Activated CD4-positive, alpha-beta T cell treated with anti-CD3 and anti-CD28 coated beads, Interleukin-10, Interleukin-2, amounts not matched to agents 100 ng/mL and 50 ng/mL, durations not matched to agents 16 hours and 8 hours (primary cell): ENCODE measurements around the gene PDZD8.

ENCODE experiments used
- DNase-seq: peaks from one replicate; pipeline ENCODE4 v3.0.0-alpha.2; 2020

Gene PDZD8, protein sequence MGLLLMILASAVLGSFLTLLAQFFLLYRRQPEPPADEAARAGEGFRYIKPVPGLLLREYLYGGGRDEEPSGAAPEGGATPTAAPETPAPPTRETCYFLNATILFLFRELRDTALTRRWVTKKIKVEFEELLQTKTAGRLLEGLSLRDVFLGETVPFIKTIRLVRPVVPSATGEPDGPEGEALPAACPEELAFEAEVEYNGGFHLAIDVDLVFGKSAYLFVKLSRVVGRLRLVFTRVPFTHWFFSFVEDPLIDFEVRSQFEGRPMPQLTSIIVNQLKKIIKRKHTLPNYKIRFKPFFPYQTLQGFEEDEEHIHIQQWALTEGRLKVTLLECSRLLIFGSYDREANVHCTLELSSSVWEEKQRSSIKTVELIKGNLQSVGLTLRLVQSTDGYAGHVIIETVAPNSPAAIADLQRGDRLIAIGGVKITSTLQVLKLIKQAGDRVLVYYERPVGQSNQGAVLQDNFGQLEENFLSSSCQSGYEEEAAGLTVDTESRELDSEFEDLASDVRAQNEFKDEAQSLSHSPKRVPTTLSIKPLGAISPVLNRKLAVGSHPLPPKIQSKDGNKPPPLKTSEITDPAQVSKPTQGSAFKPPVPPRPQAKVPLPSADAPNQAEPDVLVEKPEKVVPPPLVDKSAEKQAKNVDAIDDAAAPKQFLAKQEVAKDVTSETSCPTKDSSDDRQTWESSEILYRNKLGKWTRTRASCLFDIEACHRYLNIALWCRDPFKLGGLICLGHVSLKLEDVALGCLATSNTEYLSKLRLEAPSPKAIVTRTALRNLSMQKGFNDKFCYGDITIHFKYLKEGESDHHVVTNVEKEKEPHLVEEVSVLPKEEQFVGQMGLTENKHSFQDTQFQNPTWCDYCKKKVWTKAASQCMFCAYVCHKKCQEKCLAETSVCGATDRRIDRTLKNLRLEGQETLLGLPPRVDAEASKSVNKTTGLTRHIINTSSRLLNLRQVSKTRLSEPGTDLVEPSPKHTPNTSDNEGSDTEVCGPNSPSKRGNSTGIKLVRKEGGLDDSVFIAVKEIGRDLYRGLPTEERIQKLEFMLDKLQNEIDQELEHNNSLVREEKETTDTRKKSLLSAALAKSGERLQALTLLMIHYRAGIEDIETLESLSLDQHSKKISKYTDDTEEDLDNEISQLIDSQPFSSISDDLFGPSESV

DNA sequence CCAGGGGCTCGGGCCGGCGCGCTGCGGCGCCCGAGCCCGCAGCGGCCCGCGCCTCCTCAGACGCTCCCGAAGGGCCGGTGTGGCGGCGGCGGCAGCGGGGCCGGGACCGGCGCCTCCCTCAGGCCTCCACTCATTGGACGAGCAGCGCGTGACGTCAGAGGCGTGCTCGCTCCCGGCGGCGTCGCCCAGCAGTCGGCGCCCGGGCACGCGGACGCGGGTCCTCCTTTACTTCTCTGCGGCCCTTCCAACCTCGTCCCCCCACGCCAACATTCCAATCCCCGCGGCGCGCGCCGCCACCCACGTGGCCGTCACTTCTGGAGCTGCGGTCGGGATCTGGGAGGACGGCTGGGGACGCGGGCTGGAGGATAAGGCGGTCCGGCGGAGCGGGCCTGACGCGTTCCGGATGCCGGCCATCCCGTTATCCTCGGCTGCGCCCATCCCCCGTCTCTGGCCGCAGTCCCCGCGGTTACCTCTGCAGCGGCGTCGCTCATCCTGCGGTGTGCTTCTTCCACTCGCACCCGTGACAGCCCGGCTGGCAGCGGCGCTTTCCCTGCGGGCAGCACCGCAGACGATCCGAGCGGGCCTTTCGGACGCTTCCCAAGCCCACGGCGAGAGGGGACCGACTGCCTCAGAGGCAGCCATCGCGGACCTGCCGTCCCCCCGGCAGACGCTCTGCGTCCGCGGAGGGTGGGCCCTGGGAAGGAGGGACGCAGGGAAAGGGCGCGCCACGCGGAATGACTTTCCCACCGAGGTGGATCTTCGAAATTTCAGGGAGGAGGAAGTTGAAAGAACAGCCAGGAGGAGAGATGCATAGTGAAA, at the start of gene PDZD8:
PDZD8 (minus strand) TSS at position 81 of the 819 bp plus-strand sequence. CDS start 213 bp downstream, outside the sequence.
- DNase-seq: peak; percentile 93

DNA sequence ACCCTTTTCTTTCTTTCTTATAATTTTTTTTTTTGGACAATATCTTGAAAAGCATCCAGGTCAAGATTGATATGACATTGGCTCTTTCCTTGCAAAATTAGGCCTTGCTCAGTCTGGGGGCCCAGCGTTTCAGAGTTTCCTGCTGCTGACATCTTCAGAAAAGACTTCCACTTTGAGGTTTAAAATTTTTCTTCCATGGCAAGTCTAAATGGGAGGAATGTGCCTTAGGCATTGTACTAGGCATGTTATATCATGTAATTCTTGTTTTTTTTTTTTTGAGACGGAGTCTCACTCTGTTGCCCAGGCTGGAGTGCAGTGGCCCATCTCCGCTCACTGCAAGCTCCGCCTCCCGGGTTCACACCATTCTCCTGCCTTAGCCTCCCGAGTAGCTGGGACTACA, 48.9 kb upstream of the PDZD8 start:
- no peak for DNase-seq

- no peak for DNase-seq
Measured at GRCh38 chr10:117421985-117422384, 46.7 kb upstream of the PDZD8 start.

DNA sequence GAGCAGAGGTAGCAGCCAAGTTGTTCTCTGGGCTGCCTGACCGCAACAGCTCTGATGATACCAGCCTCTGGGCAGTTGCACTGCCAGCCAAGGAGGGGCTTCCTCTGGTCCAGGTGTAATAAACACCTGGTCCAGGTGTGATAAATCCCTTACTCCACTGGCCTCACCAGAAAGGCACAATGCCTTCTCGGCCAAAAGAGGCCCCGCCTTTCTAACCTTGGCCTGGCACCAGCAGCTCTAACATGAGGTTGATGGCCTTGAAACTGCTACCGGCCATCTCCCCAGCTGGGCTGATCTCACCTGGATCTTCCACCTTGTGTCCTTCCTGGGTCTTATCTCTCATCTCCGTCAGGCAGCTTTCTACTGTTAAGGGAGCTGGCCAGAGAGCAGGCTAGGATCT, 45.5 kb upstream of the PDZD8 start:
- DNase-seq: no peak

DNA sequence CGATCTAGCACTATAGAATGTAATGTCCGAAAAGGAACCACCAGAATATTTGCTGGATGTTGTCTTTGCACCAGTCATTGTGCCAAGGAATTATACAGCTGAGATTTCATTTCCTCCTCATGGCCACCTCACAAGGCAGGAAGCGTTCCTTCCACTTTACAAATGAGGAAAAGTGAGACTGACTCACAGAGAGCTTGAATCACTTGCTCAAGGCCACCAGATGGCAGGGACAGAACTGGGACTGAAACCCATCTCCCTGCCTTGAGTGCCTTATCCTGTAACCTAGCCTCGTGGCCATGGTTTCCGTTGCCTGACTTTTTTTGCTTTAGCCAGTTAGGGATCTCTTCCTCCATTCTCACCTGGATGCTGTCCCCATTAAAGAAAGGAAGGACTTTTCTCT, 44.7 kb upstream of the PDZD8 start:
- no peak for DNase-seq

GRCh38 chr10:117419159-117419558, 43.9 kb upstream of the PDZD8 start:
- no peak for DNase-seq

- no peak for DNase-seq
Measured at GRCh38 chr10:117418121-117418520, 42.9 kb upstream of the PDZD8 start.

GRCh38 chr10:117417196-117417595, 42.0 kb upstream of the PDZD8 start:
- DNase-seq: no peak

GRCh38 chr10:117413928-117414618, 38.8 kb upstream of the PDZD8 start:
- no peak for DNase-seq

GRCh38 chr10:117412469-117413010, 37.3 kb upstream of the PDZD8 start:
- DNase-seq: no peak

DNA sequence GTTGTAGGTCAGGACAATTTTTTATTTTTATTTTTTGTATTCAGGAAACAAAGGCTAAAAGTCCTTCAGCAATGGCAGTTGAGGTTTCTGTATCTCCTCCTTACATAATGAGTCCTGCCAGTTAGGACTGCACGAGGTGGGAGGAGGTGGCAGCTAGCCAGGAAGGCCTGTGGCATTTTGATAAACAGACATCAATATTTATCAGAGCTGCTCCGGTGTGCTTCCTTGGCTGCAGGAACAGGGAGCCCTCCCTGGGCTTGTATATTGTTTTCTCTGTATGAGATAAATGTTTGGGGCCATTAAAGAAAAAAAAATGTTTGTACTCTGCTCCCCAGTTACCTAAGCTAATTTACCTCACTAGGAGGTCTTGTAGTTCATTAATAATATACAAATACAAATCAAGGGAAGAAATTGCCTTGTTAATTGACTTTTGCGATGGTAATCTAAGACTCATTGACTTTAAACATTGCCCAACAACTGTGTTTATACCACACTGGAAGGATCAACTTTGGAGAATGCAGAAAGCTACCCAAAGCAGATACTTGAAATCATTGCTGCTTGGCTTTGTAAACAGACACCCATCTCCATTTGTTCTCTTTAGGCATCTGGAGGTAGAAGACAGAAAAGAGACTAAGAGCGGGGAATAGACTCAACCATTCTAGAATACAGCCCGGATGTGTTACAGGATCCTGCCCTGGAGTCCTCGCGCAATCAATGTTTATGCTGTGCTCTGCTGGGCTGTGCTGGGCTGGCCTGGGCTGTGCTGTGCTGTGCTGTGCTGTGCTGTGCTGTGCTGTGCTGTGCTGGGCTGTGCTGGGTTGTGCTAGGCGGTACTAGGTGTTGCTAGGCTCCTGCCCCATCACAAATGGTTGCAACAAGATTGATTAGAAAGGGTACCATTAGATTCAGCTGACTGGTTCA, 36.5 kb upstream of the PDZD8 start:
- DNase-seq: no peak

DNA sequence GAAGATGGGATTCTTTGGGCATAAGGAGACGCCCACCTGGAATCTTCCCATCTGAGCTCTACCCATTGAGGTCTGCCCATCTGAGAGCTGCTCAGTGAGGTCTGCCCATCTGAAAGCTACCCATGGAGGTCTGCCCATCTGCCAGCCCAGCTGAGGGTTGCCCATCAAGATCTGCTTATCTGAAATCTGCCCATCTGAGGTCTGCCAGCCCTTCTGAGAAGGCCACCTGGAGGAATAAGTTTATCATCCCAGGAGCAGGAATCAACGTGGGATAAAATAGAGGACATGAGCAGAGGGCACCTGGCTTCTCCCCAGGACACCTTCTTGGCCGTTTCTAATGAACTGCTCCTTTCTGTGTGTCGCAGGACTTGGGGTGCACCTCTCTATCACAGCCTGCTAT, 35.3 kb upstream of the PDZD8 start:
- DNase-seq: no peak

GRCh38 chr10:117409549-117410305, 34.5 kb upstream of the PDZD8 start:
- DNase-seq: no peak

- no peak for DNase-seq
Measured at GRCh38 chr10:117408436-117409384, 33.5 kb upstream of the PDZD8 start.

DNA sequence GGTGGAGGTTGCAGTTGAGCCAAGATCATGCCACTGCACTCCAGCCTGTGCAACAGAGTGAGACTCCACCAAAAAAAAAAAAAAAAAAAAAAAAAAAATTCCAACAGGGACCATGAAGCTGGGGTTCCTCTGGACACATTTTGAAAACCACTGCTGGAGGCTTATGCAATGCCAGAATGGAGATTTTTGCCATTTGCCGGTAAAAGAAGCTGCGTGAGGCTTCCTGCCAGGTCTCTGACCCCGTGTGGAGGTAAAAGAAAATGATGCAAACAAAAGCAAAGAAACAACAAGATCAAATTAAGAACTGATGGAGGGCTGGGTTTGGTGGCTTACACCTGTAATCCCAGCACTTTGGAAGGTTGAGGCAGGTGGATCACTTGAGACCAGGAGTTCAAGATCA, 30.5 kb upstream of the PDZD8 start:
- DNase-seq: no peak

- DNase-seq: no peak
Measured at GRCh38 chr10:117400329-117400728, 25.1 kb upstream of the PDZD8 start.

DNA sequence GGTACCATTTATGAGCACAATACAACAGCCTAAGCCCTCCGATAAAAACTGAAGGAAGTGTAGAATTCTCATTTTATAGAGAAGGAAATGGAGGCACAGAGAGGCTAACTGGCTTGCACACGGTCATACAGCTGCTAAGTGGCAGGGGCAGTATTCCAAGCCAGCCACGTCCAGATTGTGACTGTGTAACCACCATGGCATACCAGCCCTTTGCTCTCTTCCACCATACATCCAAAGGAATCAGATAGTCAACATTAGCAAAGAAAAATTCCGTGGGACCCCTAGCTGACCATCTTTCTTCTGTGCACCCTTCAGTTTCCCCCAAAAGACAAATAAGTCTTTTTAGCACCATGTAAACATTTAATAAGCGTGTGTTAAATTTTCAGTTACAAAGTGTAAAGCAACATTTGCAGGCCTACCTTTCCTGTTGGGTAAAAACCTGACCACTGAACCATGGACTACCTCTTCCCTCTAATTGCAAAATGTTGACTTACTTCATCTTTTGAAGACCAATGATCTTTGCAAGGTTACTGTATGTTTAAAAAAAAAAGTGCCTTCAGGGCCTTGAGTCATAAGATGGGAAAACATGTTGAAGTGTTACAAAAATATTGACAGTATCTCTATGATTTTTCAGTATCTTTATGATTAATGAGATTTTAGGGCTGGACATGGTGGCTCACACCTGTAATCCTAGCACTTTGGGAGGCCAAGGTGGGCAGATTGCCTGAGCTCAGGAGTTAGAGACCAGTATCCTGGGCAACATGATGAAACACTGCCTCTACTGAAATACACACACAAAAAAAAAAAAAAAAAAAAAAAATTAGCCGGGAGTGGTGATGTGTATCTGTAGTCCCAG, 24.3 kb upstream of the PDZD8 start:
- DNase-seq: no peak
